ENCODE measurements around the gene HPN.

HPN gene

DNA sequence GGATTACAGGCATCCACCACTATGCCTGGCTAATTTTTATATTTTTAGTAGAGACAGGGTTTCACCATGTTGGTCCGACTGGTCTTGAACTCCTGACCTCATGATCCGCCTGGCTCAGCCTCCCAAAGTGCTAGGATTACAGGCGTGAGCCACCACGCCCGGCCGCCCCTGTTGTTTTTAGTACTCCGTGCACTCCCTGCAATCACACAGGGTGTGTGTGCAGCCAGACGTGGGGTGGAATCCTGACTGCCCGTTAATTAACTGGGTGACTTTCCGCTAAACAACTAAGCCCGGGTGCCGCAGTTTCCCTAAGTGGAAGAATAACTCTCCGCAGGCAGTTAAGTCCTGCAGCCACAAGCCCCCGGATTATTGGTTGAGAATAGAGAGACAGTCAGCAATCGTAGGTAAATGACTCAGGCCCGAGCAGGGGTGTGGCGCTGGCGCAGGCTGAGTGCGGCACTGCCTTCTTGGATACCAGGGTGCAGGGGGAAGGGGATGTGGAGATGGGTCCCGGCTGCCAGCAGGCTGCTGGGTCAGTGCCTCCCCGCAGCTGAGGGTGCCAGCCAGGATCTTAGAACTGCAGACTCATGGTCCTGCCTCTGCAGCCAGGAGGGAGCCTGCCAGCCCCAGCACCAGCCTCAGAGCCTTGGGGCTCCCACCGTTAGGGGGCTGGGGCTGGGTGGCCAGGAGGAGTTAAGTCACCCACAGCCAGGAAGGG lies 68.0 kb downstream of the HPN start:
- no peak overlapping the region for H3K27ac ChIP-seq (ENCODE audit: low read length)
- no peak overlapping the region for H3K9ac ChIP-seq (ENCODE audit: low read depth, low read length)
- no peaks in the 10 kb centered on the region for H3K36me3 ChIP-seq (ENCODE audit: insufficient read depth, low read length)
- TF ChIP-seq CTCF (IDR thresholded peaks at IDR 0.05; ENCODE audit: borderline replicate concordance, extremely low read depth, low read length, poor library complexity, severe bottlenecking) (no peak), EZH2 (IDR thresholded peaks at IDR 0.05; ENCODE audit: borderline replicate concordance, low read depth, low read length, severe bottlenecking) (no peak)
- H3K9me3 ChIP-seq (ENCODE audit: insufficient read depth, low read length, severe bottlenecking) = no peaks in the 10 kb centered on the region
- no peak overlapping the region for H2AFZ ChIP-seq (ENCODE audit: low read depth, low read length)
- DNase-seq (no peak), ATAC-seq (ENCODE audit: insufficient read depth, low read depth) (no peak)
- no peak overlapping the region for H3K4me3 ChIP-seq (ENCODE audit: low read depth in 1 of 2, low read length in 2 of 2)
- H3K27me3 ChIP-seq (ENCODE audit: insufficient read depth, low read length, poor library complexity) = no peaks in the 10 kb centered on the region
- H3K4me2 ChIP-seq (ENCODE audit: insufficient read depth, low read length) = no peak overlapping the region
- H3K79me2 ChIP-seq (ENCODE audit: insufficient read depth, low read length) = no peaks in the 10 kb centered on the region
- no peaks in the 10 kb centered on the region for H4K20me1 ChIP-seq (ENCODE audit: insufficient read depth, low read length)
- no peaks in the 10 kb centered on the region for H3K4me1 ChIP-seq (ENCODE audit: insufficient read depth, low read length)

DNA sequence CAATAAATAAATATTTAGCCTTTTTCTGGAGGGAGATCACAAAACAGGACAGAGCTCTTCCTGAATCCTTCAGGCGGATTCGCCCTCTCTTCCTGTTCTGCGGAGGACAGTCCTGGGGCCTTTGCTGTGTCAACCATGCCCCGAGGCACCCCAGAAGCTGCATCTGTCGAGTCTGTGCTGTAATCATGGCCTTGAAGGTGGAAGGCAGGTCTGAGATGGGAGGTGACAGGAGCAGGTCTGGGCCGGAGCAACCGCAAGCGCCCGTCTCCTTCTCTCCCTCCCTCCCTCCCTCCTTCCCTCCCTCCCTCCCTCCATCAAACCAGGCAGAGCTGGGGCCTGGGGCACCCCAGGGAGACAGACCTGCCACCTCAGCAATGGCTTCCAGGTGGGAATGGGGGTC lies 69.5 kb downstream of the HPN start:
- Histone ChIP-seq H3K4me1 (ENCODE audit: insufficient read depth, low read length) (no peaks in the 10 kb centered on the region), H3K27ac (ENCODE audit: low read length) (no peak overlapping the region), H3K9ac (ENCODE audit: low read depth, low read length) (no peak overlapping the region), H3K9me3 (ENCODE audit: insufficient read depth, low read length, severe bottlenecking) (no peaks in the 10 kb centered on the region), H2AFZ (ENCODE audit: low read depth, low read length) (no peak overlapping the region), H3K79me2 (ENCODE audit: insufficient read depth, low read length) (no peaks in the 10 kb centered on the region), H3K4me3 (ENCODE audit: low read depth in 1 of 2, low read length in 2 of 2) (no peak overlapping the region), H3K27me3 (ENCODE audit: insufficient read depth, low read length, poor library complexity) (no peaks in the 10 kb centered on the region), H3K4me2 (ENCODE audit: insufficient read depth, low read length) (no peak overlapping the region), H3K36me3 (ENCODE audit: insufficient read depth, low read length) (no peaks in the 10 kb centered on the region), H4K20me1 (ENCODE audit: insufficient read depth, low read length) (0 out of 2 replicates have a peak, but pooled peaks cover 4% of the 10 kb centered on the region)
- ATAC-seq (ENCODE audit: insufficient read depth, low read depth) = no peak
- no peak for DNase-seq
- no peak for TF ChIP-seq EZH2 (IDR thresholded peaks at IDR 0.05; ENCODE audit: borderline replicate concordance, low read depth, low read length, severe bottlenecking)
- no peak for TF ChIP-seq CTCF (IDR thresholded peaks at IDR 0.05; ENCODE audit: borderline replicate concordance, extremely low read depth, low read length, poor library complexity, severe bottlenecking)

DNA sequence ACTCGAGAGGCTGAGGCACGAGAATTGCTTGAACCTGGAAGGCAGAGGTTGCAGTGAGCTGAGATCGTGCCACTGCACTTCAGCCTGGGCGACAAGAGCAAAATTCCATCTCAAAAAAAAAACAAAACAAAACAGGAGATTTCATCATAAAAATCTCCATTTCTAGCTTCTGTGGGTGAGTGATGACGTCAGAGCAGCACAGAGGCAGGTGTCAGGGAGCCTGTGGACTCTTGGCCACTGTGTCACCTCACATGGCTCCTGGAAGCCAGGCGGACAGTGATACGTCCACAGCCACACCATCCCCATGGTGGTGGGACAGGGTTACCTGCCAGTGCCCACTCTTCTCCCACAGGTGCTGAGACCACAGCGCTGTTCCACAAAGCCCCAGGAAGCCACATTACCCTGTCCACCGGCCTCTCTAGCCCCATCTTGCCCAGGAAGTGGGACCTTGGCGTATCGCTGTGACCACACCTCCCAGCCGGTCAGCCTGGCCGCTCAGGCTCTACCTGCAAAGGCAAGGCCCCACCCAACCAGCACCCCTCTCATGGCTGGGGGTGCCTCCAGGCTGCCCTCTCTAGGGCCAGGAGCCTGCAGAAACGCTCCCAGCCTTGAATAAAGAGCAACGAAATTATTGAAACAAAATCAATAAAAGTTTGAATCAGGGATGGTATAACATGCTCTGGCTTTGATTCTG lies 71.6 kb downstream of the HPN start:
- Histone ChIP-seq H3K9me3 (ENCODE audit: insufficient read depth, low read length, severe bottlenecking) (no peaks in the 10 kb centered on the region), H3K79me2 (ENCODE audit: insufficient read depth, low read length) (no peaks in the 10 kb centered on the region), H3K9ac (ENCODE audit: low read depth, low read length) (no peak overlapping the region), H2AFZ (ENCODE audit: low read depth, low read length) (no peak overlapping the region), H3K4me3 (ENCODE audit: low read depth in 1 of 2, low read length in 2 of 2) (no peak overlapping the region), H3K4me2 (ENCODE audit: insufficient read depth, low read length) (no peak overlapping the region), H4K20me1 (ENCODE audit: insufficient read depth, low read length) (0 out of 2 replicates have a peak, but pooled peaks cover 4% of the 10 kb centered on the region), H3K27ac (ENCODE audit: low read length) (no peak overlapping the region), H3K4me1 (ENCODE audit: insufficient read depth, low read length) (no peaks in the 10 kb centered on the region), H3K36me3 (ENCODE audit: insufficient read depth, low read length) (no peaks in the 10 kb centered on the region), H3K27me3 (ENCODE audit: insufficient read depth, low read length, poor library complexity) (no peaks in the 10 kb centered on the region)
- DNase-seq (no peak), ATAC-seq (ENCODE audit: insufficient read depth, low read depth) (no peak)
- TF ChIP-seq EZH2 (IDR thresholded peaks at IDR 0.05; ENCODE audit: borderline replicate concordance, low read depth, low read length, severe bottlenecking) = no peak

All from DND-41 (cell line).